ENCODE results near the gene VPS11.
A peak's percentile ranks its signal among the peaks of the same experiment; 100 is the strongest.
"Not testable (repeated sequence)": the region's sequence is repeated elsewhere in the genome, so short reads cannot be mapped to it uniquely, and the experiment has no call there.

Gene VPS11

DNA sequence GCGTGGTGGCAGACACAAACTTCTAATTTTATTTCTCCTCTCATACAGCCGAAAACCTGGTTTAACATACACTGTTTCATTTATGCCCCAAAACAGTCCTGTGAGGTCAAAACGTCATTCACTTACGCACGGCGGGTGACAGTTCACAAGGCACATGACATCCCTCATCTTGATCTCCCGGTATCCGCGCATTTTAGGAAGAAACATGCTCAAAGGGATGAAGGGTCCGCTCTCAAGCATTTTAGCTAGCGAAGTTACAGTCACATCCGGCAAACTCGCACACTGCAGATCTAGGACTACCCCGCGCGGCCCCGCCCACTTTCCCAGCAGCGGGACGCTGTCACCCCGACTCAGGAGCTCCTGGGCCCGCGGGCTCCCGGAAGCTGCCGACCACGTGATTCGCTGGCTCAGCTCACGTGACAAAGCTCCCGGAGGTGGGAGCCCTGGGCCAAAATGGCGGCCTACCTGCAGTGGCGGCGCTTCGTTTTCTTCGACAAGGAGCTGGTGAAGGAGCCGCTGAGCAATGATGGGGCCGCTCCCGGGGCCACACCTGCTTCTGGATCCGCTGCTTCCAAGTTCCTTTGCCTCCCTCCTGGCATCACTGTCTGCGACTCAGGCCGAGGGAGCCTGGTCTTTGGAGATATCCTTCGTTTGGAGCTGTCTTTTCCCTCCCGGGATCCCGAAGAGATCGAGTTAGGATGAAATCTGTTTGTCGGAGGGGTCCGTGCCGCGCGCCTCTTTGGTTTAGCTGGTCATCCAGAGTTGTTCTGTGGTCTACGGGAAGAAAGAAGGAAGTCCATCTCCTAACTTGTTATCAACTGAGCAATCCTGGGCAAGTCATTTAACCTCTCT is at the start of gene VPS11:
TSS of gene VPS11 (plus strand) at position 448 of the 852 bp plus-strand sequence. CDS start at position 454, 6 bp downstream.
- DNase-seq, result peak; percentile 98

DNA sequence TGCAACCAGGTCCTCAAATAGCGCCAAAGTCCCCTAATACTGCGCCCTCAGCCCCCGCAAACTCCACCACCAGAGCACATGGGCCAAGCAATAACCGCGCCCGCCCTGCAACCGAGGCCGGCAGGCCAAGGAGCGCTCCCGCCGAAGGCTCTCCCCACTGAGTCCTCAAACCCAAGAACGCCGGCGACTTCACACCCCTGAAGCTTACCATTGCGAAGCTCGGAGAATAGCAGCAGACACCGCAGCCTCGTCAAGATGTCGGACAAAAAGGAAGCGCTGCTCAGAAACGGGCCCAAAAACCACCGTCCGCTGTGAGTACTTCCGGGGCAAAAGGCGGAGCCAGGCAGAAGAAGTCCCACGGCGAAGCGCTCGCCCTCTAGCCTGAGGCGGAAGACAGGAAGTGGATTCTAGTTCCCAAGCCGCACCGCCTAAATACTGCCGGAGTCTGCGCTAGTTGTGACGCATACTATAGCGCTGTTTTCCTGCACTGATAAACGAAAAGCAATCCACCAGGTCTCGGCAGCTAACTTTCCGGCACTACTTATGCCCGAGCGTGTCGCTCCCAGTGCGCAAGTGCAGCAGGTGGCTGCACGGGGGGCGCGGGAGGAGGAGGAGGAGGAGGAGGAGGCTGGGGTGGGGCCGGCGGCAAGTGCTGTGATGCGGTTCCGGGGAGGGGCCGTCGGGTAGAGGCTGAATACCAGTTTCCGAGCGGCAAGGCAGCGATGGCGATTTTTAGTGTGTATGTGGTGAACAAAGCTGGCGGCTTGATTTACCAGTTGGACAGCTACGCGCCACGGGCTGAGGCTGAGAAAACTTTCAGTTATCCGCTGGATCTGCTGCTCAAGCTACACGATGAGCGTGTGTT is 49.3 kb upstream of the VPS11 start, which contains the start of the genes RPS25 and TRAPPC4:
TSS of gene RPS25 (minus strand) at position 270 of the 865 bp plus-strand sequence. CDS start at position 211, 59 bp downstream.
TSS of gene TRAPPC4 (plus strand) at position 693 of the 865 bp plus-strand sequence. CDS start at position 723, 30 bp downstream.
- peak; percentile 98 for DNase-seq

DNA sequence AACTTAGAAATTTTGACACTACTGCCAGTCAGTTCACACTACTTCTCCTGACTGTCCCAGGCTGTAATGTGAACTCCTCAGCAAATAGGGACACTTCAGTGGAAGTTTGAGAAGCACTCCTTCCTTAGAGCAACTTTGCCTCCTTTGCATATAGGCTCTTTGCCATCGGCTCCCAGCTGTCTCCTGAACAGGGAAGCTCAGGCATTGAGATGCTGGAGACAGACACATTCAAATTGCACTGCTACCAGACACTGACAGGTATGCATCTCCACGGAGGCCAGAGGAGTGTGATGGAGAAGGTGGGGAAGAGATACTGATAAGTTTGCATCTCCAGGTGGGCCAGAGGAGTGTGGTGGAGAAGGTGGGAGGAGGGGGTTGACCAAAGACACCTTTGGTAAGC is 47.6 kb upstream of the VPS11 start:
- DNase-seq, result no peak

DNA sequence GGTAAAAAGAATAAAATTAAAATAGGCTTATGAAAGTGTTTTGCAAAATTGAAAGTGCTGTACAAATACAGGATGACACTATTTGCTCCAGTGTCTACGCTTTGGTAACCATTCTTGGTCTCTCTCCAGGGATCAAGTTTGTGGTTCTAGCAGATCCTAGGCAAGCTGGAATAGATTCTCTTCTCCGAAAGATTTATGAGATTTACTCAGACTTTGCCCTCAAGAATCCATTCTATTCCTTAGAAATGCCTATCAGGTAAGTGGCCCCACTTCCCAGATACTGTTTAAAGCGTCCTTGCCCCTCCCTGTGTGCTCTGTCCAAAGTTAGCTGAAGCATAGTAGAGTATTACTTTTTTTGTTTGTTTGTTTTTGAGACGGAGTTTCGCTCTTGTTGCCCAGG is 46.0 kb upstream of the VPS11 start:
- DNase-seq, result no peak

DNA sequence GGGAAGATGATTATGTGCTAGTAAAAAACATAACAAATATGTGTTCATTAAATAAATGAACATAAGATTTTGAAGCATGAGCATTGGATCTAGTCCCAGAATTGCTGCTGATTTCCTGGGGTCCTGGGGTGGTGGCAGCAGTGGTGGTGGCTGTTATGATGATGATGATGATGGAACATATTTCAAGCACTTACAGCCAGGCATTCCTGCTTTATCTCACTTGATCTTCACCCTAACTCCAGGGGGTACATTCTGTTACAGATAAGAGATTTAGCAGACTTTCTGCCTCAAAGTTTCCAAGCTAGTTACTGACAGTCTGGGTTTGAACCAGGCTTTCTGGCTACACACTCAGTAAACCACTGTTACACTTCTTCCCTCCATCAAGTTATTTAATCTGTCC is 43.9 kb upstream of the VPS11 start:
- no peak for DNase-seq

DNA sequence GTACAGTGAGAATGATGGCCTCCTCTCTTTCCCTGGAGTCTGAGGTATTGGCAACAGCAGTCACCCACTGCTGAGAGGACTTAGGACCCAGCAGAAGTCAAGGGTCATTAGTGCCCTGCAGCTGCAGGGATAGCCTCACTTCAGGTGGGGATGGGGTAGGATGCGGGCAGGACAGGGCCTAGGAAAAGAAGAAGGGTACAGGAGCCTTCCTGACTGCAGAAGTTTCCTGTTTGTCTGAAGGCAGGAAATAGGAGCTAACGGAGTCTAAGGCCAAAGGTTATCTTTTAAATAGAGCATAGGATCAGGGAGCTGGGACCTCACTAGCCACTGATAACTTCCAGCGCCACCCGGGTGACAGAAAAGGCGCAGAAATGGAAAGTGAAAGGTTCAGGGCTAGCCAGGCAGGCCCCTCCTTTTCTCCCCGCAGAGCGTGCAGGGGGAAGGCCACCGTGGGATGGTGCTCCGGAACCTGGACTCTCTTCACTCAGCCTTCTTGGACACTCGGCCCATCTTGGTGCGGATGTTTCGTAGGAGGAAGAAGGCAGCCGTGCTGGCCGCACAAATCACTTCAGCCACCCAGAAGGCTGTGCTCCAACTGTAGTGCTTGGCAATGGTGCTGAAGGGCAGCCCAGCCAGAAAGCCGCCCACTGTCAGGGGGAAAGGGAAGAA is 43.1 kb upstream of the VPS11 start:
- DNase-seq, result no peak

DNA sequence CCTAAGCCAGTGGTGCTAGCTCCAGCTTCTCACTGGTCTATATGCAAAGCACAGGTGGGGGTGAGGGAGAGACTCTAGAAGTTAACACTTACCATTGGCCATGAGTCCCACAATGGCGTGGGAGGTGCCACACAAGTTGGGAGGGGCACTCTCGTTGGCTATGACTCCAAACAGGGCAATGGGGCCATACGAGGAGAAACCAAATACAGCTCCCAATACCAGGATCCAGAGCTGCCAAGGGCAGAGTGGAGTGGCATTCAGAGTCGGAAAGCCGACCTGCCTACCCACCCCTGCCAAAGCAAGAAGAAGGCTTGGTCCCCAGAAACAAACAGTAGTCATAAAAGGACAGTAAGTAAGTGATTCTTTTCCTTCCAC is 42.5 kb upstream of the VPS11 start:
- DNase-seq, result no peak

DNA sequence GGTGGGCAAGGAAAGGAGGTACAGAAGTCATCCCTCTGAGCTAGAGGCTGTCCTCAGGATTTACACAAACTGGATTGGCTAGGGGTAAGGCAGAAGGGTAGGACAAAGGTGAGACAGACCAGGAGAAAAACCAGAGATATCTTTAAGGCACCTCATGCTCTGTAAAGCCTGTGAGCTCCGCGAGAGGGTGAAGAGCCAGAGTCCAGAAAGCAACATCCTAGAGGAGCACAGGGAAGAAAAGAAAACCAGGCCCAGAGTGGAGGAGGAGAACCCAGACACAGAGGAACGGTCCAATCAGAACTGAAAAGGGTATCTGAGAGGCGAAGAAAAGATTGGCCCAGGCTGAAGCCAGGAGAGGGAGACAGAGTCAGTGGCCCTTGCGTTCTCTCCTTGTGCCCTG is 42.1 kb upstream of the VPS11 start:
- DNase-seq, result no peak

DNA sequence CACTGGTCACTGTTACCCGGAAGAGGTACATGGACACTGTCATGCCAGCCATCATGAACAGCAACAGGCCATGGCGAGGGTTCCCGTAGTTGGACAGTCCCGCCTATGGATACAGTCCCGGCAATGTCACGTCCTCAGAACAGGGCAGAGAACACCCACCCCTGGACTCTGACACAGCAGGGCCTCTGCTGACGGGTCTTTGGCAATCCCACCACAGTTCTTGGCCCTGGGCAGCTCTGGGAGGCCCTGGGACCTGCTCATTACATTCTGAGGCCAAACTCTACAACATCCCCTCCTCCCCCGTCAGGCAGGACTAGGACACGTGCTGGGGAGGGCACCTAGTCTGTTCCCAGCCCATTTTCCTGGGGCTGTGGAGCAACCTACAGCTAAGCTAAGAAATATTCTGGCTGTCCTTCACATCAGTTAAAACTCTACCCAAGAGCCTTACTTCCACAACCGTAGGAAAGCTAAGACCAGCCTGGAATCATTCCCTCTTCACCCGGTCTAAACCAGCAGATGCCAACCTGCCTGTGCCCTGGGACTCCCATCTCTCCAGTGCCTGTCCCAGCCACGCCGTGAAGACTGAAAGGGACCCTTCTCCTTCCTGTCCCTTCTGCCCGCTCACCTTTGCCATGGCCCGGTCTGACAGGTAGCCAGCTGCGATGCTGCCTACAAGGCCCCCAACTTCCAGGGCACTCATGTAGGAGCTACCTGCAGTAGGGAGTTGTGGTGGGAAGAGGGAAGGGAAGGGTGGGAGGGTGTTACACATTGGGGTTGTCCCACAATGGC is 41.4 kb upstream of the VPS11 start:
- no peak for DNase-seq

DNA sequence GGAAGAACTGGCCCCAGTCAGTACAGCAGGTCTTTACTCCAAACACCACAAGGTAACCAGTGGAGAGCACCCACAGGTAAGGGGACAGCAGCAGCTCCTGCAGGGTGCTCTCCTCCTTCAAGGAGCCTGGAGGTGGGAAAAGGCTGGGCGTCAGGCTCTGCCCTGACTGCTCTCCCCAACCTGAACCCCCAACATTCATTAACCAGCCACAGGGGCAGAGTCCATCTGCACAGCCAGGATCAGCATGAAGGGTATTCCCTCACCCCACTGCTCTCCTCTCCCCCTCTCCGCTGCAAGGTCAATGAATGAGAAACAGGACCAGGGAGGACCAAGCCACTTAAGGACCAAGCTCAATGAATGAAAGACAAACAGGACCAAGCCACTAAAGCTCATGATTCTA is 40.6 kb upstream of the VPS11 start:
- DNase-seq, result no peak

DNA sequence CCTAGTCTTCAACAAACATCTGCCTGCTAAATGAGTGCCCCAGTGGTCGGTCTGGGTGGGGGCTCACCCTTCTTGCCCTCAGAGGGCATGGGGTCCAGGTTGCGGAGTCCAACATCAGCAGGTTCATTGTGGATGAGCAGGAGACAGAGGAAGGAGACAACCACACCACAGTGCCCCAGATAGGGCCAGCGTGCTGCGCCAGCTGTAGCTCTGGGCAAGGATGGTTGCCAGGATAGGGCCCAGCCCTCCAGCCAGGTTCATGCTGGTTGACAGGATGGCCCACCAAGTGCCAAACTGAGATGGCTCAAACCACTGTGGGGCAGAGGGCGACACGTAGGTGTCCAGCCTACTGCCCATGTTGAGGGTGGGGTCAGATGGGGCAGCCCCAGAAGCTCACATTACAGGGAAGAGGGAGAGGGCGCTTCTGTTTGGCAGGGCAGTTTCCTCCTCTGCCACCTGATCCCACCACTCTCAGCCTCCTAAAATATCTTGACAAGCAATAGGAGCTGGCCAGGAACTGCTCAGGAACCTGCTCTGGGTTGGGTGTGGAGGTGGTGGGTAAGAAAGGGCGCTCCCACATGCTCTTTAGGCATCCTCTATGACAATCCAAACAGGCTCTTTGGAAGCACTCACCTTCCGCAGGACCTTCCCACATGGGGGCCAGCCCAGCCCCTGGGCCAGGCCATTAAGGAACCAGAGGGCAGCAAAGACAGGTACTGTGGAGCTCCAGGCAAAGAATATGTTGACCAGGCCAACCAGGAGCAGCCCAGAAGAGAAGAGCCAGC is 39.9 kb upstream of the VPS11 start:
- DNase-seq, result no peak

DNA sequence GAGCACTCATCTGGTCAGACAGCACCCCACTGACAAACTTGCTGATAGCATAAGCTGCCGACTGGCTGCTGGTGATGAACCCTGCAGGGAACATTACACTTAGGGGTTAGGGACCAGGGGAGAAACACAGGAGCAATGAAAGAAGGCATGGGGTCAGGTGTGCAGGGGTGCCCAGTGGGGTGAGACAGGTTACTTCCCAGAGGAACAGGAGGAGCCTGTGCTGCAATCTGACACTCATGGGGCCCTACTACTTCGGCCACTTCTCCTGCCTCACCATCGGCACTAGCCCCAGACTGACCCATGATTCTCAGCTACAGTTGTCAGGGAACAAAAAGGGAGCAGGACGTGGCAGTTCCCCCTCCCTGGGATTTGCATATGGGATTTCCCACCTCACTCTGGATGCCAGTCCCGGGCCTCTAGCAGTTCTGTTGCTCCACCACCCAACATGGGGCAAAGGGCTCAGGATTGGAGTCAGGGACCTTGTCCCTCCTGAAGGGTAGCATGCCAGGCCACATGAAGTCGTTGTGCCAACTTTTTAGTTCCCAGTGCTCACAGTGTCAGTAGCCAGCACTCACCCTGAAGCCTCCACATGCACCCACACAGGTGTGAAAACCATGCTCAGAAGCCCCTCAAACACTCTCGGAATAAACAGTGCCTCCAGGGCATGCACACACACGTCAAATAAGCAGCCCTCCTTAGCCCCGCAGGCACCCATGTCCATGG is 39.1 kb upstream of the VPS11 start:
- DNase-seq, result no peak

DNA sequence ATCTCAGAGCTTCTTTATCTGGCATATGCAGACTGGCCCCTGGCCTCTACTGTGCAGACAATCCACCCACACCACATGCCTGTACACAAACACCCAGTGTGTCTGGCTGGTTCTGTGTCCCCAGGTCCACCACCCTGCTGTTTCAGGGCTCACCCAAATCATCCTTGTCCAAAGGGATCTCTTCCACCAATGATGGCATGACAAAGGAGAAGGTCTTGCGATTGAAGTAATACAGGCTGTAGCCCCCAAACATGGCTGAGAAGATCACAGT is 38.6 kb upstream of the VPS11 start:
- DNase-seq, result no peak

DNA sequence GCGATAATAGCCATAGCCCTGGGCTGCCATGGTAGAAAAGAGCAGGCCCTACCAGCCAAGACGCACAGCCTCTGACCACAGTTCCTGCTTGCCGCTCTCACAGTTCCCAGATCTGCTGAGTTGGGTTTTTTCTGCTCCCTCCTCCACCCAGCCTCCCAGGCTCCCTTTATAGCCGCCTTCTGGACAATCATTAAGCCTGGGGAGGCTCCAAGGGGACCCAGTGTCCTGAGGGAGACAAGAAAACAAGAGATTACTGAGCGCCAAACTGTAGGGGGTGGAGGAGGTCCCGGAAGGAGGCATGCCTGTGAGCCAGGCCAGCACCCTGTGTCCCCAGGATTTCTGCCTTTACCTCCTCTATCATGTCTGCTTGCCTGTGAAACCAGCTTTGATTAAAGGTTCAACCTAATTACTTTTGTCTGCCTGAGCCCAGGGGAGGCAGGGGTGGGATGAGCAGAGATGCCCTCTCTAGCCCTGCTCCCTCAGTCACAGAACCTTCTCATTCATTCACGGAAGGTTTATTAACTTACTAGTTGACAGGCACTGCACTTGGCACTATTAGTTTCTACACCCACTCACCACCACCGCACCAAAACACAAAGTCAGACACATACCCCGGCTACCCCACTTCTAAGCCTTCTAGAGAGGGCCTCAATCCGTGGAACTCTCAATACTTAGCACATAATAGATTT is 38.1 kb upstream of the VPS11 start:
- no peak for DNase-seq

DNA sequence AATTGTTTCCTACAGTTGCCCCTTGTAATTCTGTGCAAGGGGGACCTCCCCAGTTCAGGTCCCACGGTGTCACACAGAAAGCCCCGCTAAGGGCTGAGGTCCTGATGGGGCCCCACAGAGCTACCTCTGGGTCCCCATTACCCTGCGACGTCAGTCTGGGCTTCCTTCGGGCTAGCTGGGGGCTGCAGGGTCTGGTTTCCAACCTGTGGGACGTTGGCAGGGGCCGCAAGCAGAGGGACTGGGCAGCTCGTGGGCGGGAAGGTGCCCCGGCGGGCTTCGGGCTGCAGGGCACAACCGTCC is 37.6 kb upstream of the VPS11 start:
- DNase-seq, result no peak

DNA sequence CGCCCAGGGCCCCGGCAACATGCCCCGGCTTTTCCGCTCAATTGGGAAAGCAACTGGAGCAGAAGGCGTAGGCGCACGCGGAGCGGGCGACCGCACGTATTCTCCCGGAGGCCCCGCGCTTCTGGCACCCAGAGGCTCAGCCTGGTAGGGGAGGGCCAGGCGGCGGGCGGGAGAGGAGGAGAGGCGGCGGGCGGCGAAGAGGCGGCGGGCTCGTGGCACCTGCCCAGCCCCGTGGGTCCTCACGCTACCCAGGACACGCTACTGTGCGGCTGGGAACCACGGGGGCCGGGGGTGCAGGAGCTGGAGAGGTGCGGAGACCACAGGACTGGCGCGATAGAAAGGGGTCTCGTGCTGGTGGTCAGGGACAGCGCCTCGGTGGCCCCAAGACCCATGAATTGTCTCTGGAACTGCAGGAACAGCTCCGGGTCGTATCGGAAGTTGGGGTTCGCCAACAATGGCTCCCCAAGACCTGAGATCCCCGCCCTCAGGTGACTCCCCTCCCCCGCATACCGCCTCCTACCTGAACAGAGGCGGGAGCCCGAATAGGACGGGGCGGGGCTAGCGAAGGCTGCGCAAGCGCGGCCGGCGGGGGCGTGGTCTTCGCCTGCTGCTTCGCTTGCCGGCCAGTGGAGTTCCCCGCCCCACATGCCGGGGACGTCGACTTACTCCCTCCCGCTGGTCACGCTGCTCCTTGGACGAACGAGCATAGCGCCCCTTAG is 37.1 kb upstream of the VPS11 start, which contains the start of gene SLC37A4:
TSS of gene SLC37A4 (minus strand) at position 549 of the 719 bp plus-strand sequence.
- peak; percentile 96 for DNase-seq

DNA sequence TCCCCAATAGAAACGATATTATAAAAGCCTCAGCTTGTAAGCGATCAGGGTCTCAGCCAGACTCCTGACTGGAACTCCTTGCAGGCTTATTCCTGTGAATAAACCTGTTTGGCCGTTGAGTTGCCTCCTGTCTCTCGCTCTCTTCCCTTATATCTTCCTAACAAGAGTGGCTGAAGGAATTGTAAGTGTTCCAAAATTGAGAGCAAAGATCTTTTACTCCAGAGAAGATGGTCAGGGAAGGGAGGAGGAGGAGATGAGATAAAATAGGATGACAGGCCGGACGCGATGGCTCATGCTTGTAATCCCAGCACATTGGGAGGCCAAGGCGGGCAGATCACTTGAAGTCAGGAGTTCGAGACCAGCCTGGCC is 35.7 kb upstream of the VPS11 start:
- DNase-seq, result no peak

DNA sequence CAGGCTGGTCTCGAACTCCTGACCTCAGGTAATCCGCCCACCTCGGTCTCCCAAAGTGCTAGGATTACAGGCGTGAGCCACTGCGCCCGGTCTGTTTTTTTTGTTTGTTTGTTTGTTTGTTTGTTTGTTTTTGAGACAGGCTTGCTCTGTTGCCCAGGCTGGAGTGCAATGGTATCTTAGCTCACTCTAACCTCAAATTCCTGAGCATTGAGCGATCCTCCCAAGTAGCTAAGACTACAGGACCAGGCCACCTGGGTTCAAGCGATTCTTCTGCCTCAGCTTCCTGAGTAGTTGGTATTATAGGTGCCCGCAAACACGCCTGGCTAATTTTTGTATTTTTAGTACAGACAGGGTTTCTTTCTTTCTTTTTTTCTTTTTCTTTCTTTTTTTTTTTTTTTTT is 34.2 kb upstream of the VPS11 start:
- DNase-seq, result not testable (repeated sequence)

DNA sequence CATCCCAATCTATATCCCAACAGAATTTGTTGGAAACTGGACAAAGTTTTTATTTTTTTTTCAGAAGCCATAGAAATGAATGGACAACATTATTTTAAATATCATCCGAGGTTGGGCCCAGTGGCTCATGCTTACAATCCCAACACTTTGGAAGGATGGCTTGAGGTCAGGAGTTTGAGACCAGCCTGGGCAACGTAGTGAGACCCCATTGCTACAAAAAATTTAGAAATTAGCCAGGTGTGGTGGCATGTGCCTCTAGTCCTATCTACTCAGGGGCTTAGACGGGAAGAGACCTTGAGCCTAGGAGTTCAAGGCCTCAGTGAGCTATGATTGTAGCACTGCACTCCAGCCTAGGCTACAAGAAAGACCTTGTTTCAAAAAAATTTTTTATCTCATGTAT is 32.8 kb upstream of the VPS11 start:
- no peak for DNase-seq

DNA sequence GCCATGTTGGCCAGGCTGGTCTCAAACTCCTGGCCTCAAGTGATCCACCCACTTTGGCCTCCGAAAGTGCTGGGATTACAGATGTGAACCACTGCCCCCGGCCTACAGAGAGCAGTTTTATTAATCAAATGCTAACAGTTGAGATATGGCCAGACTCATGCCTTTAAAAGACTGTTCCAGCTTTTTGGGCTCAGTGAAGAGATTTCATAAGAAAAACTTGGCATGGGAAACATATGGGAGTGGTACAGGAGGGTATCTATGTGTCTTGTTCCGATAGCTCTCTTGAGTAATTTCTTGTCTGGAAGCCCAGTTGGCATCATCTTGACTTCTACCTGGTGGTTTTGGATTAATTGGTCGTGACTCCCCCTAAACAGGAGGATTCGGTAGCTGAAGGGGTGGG is 28.7 kb upstream of the VPS11 start:
- DNase-seq, result no peak
